ENCODE data around the gene NCOA3. TPM values are rescaled to one million over a fixed set of nuclear protein-coding genes. Genes with fewer than 3 reads are reported as not detected.

NCOA3 gene
- total and polyA plus RNA-seq, 10 of the 15 experiments (the other 5 are each of a cell fraction or from before 2014, with no cell fraction given) = 16.9 to 96.2 (median 73.6) TPM

DNA sequence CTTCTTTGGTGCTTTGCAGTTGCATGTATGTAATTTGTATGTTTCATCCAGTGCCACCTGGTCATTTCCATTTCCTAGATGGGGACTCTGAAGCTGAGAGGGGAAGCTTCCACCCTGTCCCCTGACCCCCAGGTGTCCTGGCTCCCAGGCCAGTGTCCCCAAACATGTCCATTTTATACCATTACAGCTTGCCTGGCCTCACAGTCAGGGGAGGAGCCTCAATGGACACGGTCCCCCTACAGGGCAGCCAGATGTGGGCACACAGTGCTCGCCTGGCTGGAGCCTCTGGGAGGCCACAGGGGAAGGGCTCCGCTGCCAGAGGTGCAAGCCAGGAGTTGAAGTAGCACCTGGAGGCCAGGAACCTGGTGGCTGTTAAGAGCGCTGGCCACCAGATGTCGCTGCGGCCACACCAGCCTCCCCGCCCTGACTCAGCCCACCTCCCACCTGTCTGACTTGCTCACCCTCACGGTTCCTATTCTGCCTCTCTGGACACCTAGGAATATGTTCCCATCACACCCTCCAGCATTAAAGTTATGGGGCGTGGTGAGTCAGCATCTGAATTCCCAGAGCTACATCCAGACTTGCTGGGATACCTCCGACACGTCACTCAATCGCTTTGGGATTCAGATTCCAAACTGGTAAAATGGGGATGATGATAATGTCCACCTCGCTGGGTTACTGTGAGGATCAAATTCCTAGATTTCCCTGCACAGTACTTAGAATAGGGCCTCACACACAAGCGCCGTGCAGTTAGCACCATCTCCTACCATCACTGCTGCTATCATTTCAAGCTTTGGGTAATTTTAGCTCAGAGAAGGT lies 176.2 kb downstream of the NCOA3 start (continued):
- TF ChIP-seq, protein P1, sequence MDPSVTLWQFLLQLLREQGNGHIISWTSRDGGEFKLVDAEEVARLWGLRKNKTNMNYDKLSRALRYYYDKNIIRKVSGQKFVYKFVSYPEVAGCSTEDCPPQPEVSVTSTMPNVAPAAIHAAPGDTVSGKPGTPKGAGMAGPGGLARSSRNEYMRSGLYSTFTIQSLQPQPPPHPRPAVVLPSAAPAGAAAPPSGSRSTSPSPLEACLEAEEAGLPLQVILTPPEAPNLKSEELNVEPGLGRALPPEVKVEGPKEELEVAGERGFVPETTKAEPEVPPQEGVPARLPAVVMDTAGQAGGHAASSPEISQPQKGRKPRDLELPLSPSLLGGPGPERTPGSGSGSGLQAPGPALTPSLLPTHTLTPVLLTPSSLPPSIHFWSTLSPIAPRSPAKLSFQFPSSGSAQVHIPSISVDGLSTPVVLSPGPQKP (IDR thresholded peaks at IDR 0.05; ENCODE audit: low read depth, low read length) = no peak
- no peak for TF ChIP-seq POLR2AphosphoS2 (IDR thresholded peaks at IDR 0.05; ENCODE audit: low read depth, low read length)
- TF ChIP-seq ZNF217 (IDR thresholded peaks at IDR 0.05) = no peak

DNA sequence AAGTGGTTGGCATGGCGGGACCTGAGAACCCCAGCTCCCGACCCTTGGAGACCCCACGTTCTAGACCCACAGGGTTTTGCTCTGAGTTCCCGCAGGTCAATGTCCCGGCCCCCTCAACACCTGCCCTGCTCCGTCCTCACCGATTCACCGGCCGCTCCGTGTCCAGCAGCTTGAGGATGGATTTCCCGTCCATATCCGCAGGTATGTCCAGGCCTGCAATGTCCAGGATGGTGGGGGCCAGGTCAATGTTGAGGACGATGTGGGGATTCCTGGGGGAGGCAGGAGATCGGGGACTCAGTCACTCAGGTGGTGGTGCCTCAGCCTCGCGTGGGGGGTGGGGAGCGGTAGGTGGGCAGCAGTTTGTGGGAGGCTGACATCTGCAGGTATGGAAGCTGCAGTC lies 176.8 kb downstream of the NCOA3 start:
- no peak overlapping the region for H3K27ac ChIP-seq (ENCODE audit: control insufficient read depth, insufficient read depth)
- H2AFZ ChIP-seq (ENCODE audit: control insufficient read depth, low read depth, low read length) = no peak overlapping the region
- FAIRE-seq = no peak
- ChIA-PET RAD21 (ENCODE audit: unreplicated experiment) (interaction anchor here (0.8 to 3.5 kb wide), 10 partner anchors 12 to 942 kb away, joined by 3 to 25 read pairs (median 6); no protein-coding TSS in a partner anchor), CTCF (interaction anchor here (0.6 to 4.6 kb wide), 21 partner anchors 13 to 944 kb away, joined by 3 to 74 read pairs (median 5); no protein-coding TSS in a partner anchor), SMC1A (ENCODE audit: uncharacterized antibody, unreplicated experiment) (interaction anchor here (0.7 to 4.0 kb wide), 10 partner anchors 14 to 943 kb away, joined by 3 to 34 read pairs (median 9); no protein-coding TSS in a partner anchor), POLR2A (no interaction called here)
- 43% methylated on average over 17 of the region's 17 CpGs for WGBS (ENCODE audit: insufficient coverage, insufficient replicate concordance, low lambda C conversion rate, missing lambda C conversion rate)
- H3K9ac ChIP-seq (ENCODE audit: control insufficient read depth, insufficient read depth, low read length) = no peak overlapping the region
- H3K4me3 ChIP-seq = no peak overlapping the region
- intact Hi-C loops (cut with micrococcal nuclease; ENCODE audit: unreplicated experiment) = loop anchor here (2.0 to 5.0 kb wide), 2 partner anchors 34 to 104 kb away; no protein-coding TSS in a partner anchor
- H3K9me3 ChIP-seq (replicated peaks; ENCODE audit: control insufficient read depth, insufficient read depth, low read length) = no peaks in the 10 kb centered on the region
- H4K20me1 ChIP-seq (ENCODE audit: control insufficient read depth, insufficient read depth) = no peaks in the 10 kb centered on the region
- no peaks in the 10 kb centered on the region for H3K36me3 ChIP-seq (ENCODE audit: control insufficient read depth in 2 of 2, insufficient read depth in 2 of 2, low read length in 1 of 2)
- no peaks in the 10 kb centered on the region; a peak in 1 of 4 replicates for H3K27me3 ChIP-seq (replicated peaks in 1 of 2; ENCODE audit: control insufficient read depth in 2 of 2, insufficient read depth in 2 of 2, low read length in 1 of 2)
- no peak overlapping the region for H3K4me2 ChIP-seq (ENCODE audit: control insufficient read depth, insufficient read depth)
- BruUV-seq (replicated peaks) = no TSS peak
- in situ Hi-C loops (cut with MboI) = no loop called here
- no peaks in the 10 kb centered on the region for H3K4me1 ChIP-seq (ENCODE audit: control insufficient read depth, insufficient read depth, low read length)
- H3K79me2 ChIP-seq (ENCODE audit: control insufficient read depth, insufficient read depth, low read length) = no peaks in the 10 kb centered on the region
- no peak for DNase-seq (ENCODE audit: low read depth, low spot score)
- no peak for ATAC-seq
- TF ChIP-seq BACH1 (IDR thresholded peaks at IDR 0.05; ENCODE audit: borderline replicate concordance) (no peak), NFXL1 (IDR thresholded peaks at IDR 0.05; ENCODE audit: borderline replicate concordance) (peak; percentile 49; the same call in 1 of the 2 replicates), TARDBP (IDR thresholded peaks at IDR 0.05; ENCODE audit: borderline replicate concordance) (no peak), ZNF384 (IDR thresholded peaks at IDR 0.05; ENCODE audit: borderline replicate concordance, low read depth, low read length) (no peak)

Data from GM12878 (cell line).